HG03575 (cell line): ENCODE measurements around the gene RFC3.
"Not testable (repeated sequence)": the region's sequence is repeated elsewhere in the genome, so short reads cannot be mapped to it uniquely, and the experiment has no call there.

Experiments
- ATAC-seq: cut with Tn5 transposase; IDR thresholded peaks from one replicate; pipeline ENCODE4 v1.9.1; 2021; ENCODE audit not compliant: unreplicated experiment, insufficient number of reproducible peaks, low FRiP score; ENCODE audit errors: extremely low read depth

The RFC3 gene

GRCh38 chr13:33817901-33818706, at the start of gene RFC3:
Gene RFC3, plus strand, starts transcription at chr13:33818149. Its CDS starts 30 bp downstream, at chr13:33818179.
- no peak for ATAC-seq

GRCh38 chr13:33771296-33771695, 46.7 kb upstream of the RFC3 start:
- ATAC-seq: no peak

GRCh38 chr13:33773790-33774462, 44.0 kb upstream of the RFC3 start:
- ATAC-seq: no peak

- ATAC-seq: no peak
Measured at GRCh38 chr13:33775339-33776108, 42.4 kb upstream of the RFC3 start.

GRCh38 chr13:33776239-33776881, 41.6 kb upstream of the RFC3 start:
- ATAC-seq: no peak

GRCh38 chr13:33782631-33783030, 35.3 kb upstream of the RFC3 start:
- ATAC-seq: no peak

GRCh38 chr13:33783212-33783611, 34.7 kb upstream of the RFC3 start:
- not testable (repeated sequence) for ATAC-seq

GRCh38 chr13:33784738-33785137, 33.2 kb upstream of the RFC3 start:
- ATAC-seq: no peak

- no peak for ATAC-seq
Measured at GRCh38 chr13:33785384-33785783, 32.6 kb upstream of the RFC3 start.

- ATAC-seq: no peak
Measured at GRCh38 chr13:33787051-33787591, 30.8 kb upstream of the RFC3 start.

- ATAC-seq: no peak
Measured at GRCh38 chr13:33789066-33789606, 28.8 kb upstream of the RFC3 start.

GRCh38 chr13:33789739-33790138, 28.2 kb upstream of the RFC3 start:
- no peak for ATAC-seq

GRCh38 chr13:33793726-33794125, 24.2 kb upstream of the RFC3 start:
- ATAC-seq: no peak

GRCh38 chr13:33794576-33794975, 23.4 kb upstream of the RFC3 start:
- no peak for ATAC-seq

GRCh38 chr13:33796095-33796494, 21.9 kb upstream of the RFC3 start:
- no peak for ATAC-seq

GRCh38 chr13:33797622-33798021, 20.3 kb upstream of the RFC3 start:
- no peak for ATAC-seq

- ATAC-seq: no peak
Measured at GRCh38 chr13:33798023-33798422, 19.9 kb upstream of the RFC3 start.

GRCh38 chr13:33799950-33800592, 17.9 kb upstream of the RFC3 start:
- ATAC-seq: no peak
